CD4-positive, alpha-beta T cell (primary cell): ENCODE measurements around the gene PTPRZ1. TPM values are rescaled to one million over a fixed set of nuclear protein-coding genes. Genes with fewer than 3 reads are reported as not detected.

ENCODE experiments used
- ATAC-seq: fragments of 200-7000 bp; cut with Tn5 transposase; one replicate; pipeline ENCODE4 v1.10.0; 2022; ENCODE audit warnings: mild to moderate bottlenecking; ENCODE audit not compliant: poor library complexity
- CTCF ChIA-PET: fragments of 350-600 bp; sonication (Branson Sonifier 250); formaldehyde crosslinking; loops from one replicate; lab custom pipeline; 2021; ENCODE audit warnings: antibody characterized with exemption, inconsistent platforms; lab: Charles Lee
- POLR2A ChIA-PET: fragments of 350-600 bp; sonication (Branson Sonifier 250); formaldehyde crosslinking; loops from one replicate; lab custom pipeline; 2021; ENCODE audit warnings: antibody characterized with exemption, inconsistent platforms; lab: Charles Lee
- DNase-seq, 14 experiments: peaks; one replicate each; pipeline ENCODE4 v3.0.0-alpha.2; 2013 to 2020; ENCODE audit warnings: mixed read lengths in 2 of 14
- H3K27ac ChIP-seq, 2 donors: one replicate each; pipeline versions ENCODE4 v1.5.1 to v1.7.0; 2013; ENCODE audit warnings: low read length in 2 of 2, low read depth in 1 of 2, mild to moderate bottlenecking in 1 of 2
- H3K27me3 ChIP-seq, 2 experiments: 1 replicate in 1 of 2; 2 replicates in 1 of 2; pipeline versions ENCODE4 v1.6.1 to v1.7.0; 2013; ENCODE audit warnings: low read length in 2 of 2, control low read depth in 1 of 2, mild to moderate bottlenecking in 1 of 2, moderate library complexity in 1 of 2; ENCODE audit not compliant: insufficient read depth in 2 of 2, control insufficient read depth in 1 of 2
- H3K36me3 ChIP-seq: one replicate; pipeline ENCODE4 v1.6.1; 2013; ENCODE audit warnings: low read length, control low read depth; ENCODE audit not compliant: insufficient read depth
- H3K4me1 ChIP-seq: one replicate; pipeline ENCODE4 v1.6.1; 2013; ENCODE audit warnings: low read length, control low read depth; ENCODE audit not compliant: insufficient read depth
- H3K4me3 ChIP-seq: one replicate; pipeline ENCODE4 v1.5.1; 2013; ENCODE audit warnings: mild to moderate bottlenecking, low read length, moderate library complexity
- H3K9me3 ChIP-seq, 2 experiments: 1 replicate in 1 of 2; 2 replicates in 1 of 2; pipeline versions ENCODE4 v1.6.1 to v1.7.0; 2013; ENCODE audit warnings: low read length in 2 of 2, mild to moderate bottlenecking in 2 of 2, control low read depth in 1 of 2, moderate library complexity in 1 of 2; ENCODE audit not compliant: control insufficient read depth in 1 of 2, insufficient read depth in 1 of 2
- H3K27ac Mint-ChIP-seq: one replicate; pipeline ENCODE4 v1.8.0; 2020; ENCODE audit warnings: mixed read lengths
- H3K27me3 Mint-ChIP-seq: one replicate; pipeline ENCODE4 v1.8.0; 2021; ENCODE audit warnings: mixed read lengths
- H3K36me3 Mint-ChIP-seq: one replicate; pipeline ENCODE4 v1.8.0; 2021; ENCODE audit warnings: low read depth, mixed read lengths
- H3K4me1 Mint-ChIP-seq: one replicate; pipeline ENCODE4 v1.8.0; 2021; ENCODE audit warnings: low read depth, mixed read lengths
- H3K4me3 Mint-ChIP-seq: one replicate; pipeline ENCODE4 v1.8.0; 2020; ENCODE audit warnings: mild to moderate bottlenecking, mixed read lengths
- H3K9me3 Mint-ChIP-seq: one replicate; pipeline ENCODE4 v1.8.0; 2020; ENCODE audit warnings: mixed read lengths
- CTCF ChIP-seq: fragments of 200-600 bp; IDR thresholded peaks from one replicate; pipeline ENCODE4 v1.8.0; 2022; ENCODE audit warnings: antibody characterized with exemption, mild to moderate bottlenecking
- intact Hi-C, 2 experiments: fragments of 100-400 bp; cut with DNase I in 1 of 2; cut with micrococcal nuclease in 1 of 2; formaldehyde crosslinking; loops; one replicate each; pipeline versions ENCODE4 v1.15.1 to v1.9.0; 2023 to 2025; cut with DNase I, micrococcal nuclease
- total RNA-seq, 174 experiments: library from RNA in 2 of 174; stranded (reverse) in 2 of 174; gene quantifications; one replicate each; pipeline ENCODE4 v1.2.3 and lab custom pipeline; 2021 to 2026

Gene PTPRZ1
- total RNA-seq, 2 experiments from 2014 or later: not detected

GRCh38 chr7:121985476-121986030 is 112.6 kb downstream of the PTPRZ1 start:
- no peak for ATAC-seq
- TF ChIP-seq CTCF: no peak
- no peaks in the 10 kb centered on the region for H3K36me3 Mint-ChIP-seq

GRCh38 chr7:121992068-121992467 is 119.1 kb downstream of the PTPRZ1 start:
- Mint-ChIP-seq H3K27ac (no peak overlapping the region), H3K4me3 (no peak overlapping the region), H3K36me3 (no peaks in the 10 kb centered on the region), H3K4me1 (no peaks in the 10 kb centered on the region), H3K27me3 (no peaks in the 10 kb centered on the region), H3K9me3 (no peaks in the 10 kb centered on the region)
- Histone ChIP-seq H3K9me3 (no peaks in the 10 kb centered on the region), H3K4me1 (no peaks in the 10 kb centered on the region), H3K4me3 (no peak overlapping the region), H3K36me3 (no peaks in the 10 kb centered on the region), H3K27me3 (no peaks in the 10 kb centered on the region), H3K27ac (no peak overlapping the region)
- no peak for TF ChIP-seq CTCF
- ChIA-PET CTCF (no interaction called here), POLR2A (no interaction called here)
- no peak for ATAC-seq
- DNase-seq: no peak
- intact Hi-C loops: no loop called here

More at GRCh38 chr7:121985476-121986030, 112.6 kb downstream of the PTPRZ1 start:
- Mint-ChIP-seq H3K9me3 (no peaks in the 10 kb centered on the region), H3K4me1 (no peaks in the 10 kb centered on the region), H3K4me3 (no peak overlapping the region), H3K27ac (no peak overlapping the region), H3K27me3 (no peaks in the 10 kb centered on the region)
- no peaks in the 10 kb centered on the region for H3K4me1 ChIP-seq
- no peaks in the 10 kb centered on the region for H3K36me3 ChIP-seq
- DNase-seq: no peak
- H3K27ac ChIP-seq: no peak overlapping the region
- no peak overlapping the region for H3K4me3 ChIP-seq
- POLR2A ChIA-PET: no interaction called here
- intact Hi-C loops: no loop called here
- CTCF ChIA-PET: interaction anchor here (1.1 kb wide), 1 partner anchor 9 kb away, joined by 5 read pairs; no protein-coding TSS in a partner anchor
- H3K9me3 ChIP-seq: peaks cover 0 to 4% of the 10 kb centered on the region in 2 experiments
- no peaks in the 10 kb centered on the region for H3K27me3 ChIP-seq

GRCh38 chr7:121994625-121995410 is 121.9 kb downstream of the PTPRZ1 start:
- no peaks in the 10 kb centered on the region for H3K9me3 ChIP-seq
- POLR2A ChIA-PET: no interaction called here

More at GRCh38 chr7:121994625-121995410, 121.9 kb downstream of the PTPRZ1 start:
- Histone ChIP-seq H3K4me3 (no peak overlapping the region), H3K4me1 (no peaks in the 10 kb centered on the region), H3K27me3 (no peaks in the 10 kb centered on the region), H3K36me3 (no peaks in the 10 kb centered on the region), H3K27ac (no peak overlapping the region)
- peak; percentile 70 for ATAC-seq
- CTCF ChIA-PET: interaction anchor here (1.0 kb wide), 2 partner anchors 9 to 628 kb away, joined by 5 to 7 read pairs; no protein-coding TSS in a partner anchor
- Mint-ChIP-seq H3K4me1 (no peaks in the 10 kb centered on the region), H3K4me3 (no peak overlapping the region), H3K27me3 (no peaks in the 10 kb centered on the region), H3K27ac (no peak overlapping the region), H3K9me3 (no peaks in the 10 kb centered on the region), H3K36me3 (no peaks in the 10 kb centered on the region)
- intact Hi-C loops: loop anchor here (2.0 to 5.0 kb wide), 2 partner anchors 628 kb away; no protein-coding TSS in a partner anchor
- peak; percentile 55 for TF ChIP-seq CTCF
- peak in 7 of 14 experiments; percentile 2 to 33 (median 7) for DNase-seq
